ENCODE data around the gene GPR132.

GPR132 gene

GRCh38 chr14:105092171-105093037 lies 27.2 kb upstream of the GPR132 start:
- ChIA-PET CTCF (interaction anchor here (0.8 to 3.1 kb wide), 8 partner anchors 11 to 323 kb away, joined by 3 to 23 read pairs (median 4); no protein-coding TSS in a partner anchor), POLR2A (no interaction called here)
- no peak for DNase-seq (ENCODE audit: low read depth, low spot score)
- peak overlapping the region; percentile 76 for H3K4me3 ChIP-seq (ENCODE audit: low read depth, low read length)
- TF ChIP-seq CTCF (IDR thresholded peaks at IDR 0.05; ENCODE audit: insufficient read depth, low read length, missing control alignments): no peak

- H3K4me3 ChIP-seq (ENCODE audit: low read depth, low read length): peak overlapping the region; percentile 76
- TF ChIP-seq CTCF (IDR thresholded peaks at IDR 0.05; ENCODE audit: insufficient read depth, low read length, missing control alignments): no peak
- ChIA-PET POLR2A (no interaction called here), CTCF (interaction anchor here (0.6 to 5.9 kb wide), 21 partner anchors 10 to 273 kb away, joined by 3 to 49 read pairs (median 4); partner anchors contain the start of gene BTBD6)
- no peak for DNase-seq (ENCODE audit: low read depth, low spot score)
Measured at GRCh38 chr14:105091517-105092170, 26.4 kb upstream of the GPR132 start.

GRCh38 chr14:105091054-105091516 lies 25.9 kb upstream of the GPR132 start:
- H3K4me3 ChIP-seq (ENCODE audit: low read depth, low read length): no peak overlapping the region
- ChIA-PET POLR2A (no interaction called here), CTCF (interaction anchor here (0.6 to 5.9 kb wide), 29 partner anchors 10 to 398 kb away, joined by 3 to 49 read pairs (median 4); partner anchors contain the start of gene BTBD6)
- DNase-seq (ENCODE audit: low read depth, low spot score): no peak
- TF ChIP-seq CTCF (IDR thresholded peaks at IDR 0.05; ENCODE audit: insufficient read depth, low read length, missing control alignments): no peak

- no peak for DNase-seq (ENCODE audit: low read depth, low spot score)
- CTCF ChIA-PET: interaction anchor here (0.6 to 5.9 kb wide), 37 partner anchors 8 to 399 kb away, joined by 3 to 49 read pairs (median 4); partner anchors contain the start of genes BTBD6 and GPR132
- POLR2A ChIA-PET: no interaction called here
Measured at GRCh38 chr14:105090493-105091053, 25.3 kb upstream of the GPR132 start.

GRCh38 chr14:105089746-105090492 lies 24.7 kb upstream of the GPR132 start:
- TF ChIP-seq CTCF (IDR thresholded peaks at IDR 0.05; ENCODE audit: insufficient read depth, low read length, missing control alignments): no peak
- no peak overlapping the region for H3K4me3 ChIP-seq (ENCODE audit: low read depth, low read length)
- ChIA-PET POLR2A (no interaction called here), CTCF (interaction anchor here (0.6 to 5.9 kb wide), 31 partner anchors 8 to 400 kb away, joined by 3 to 49 read pairs (median 4); partner anchors contain the start of genes BTBD6 and GPR132)
- DNase-seq (ENCODE audit: low read depth, low spot score): no peak

More at GRCh38 chr14:105090493-105091053, 25.3 kb upstream of the GPR132 start:
- TF ChIP-seq CTCF (IDR thresholded peaks at IDR 0.05; ENCODE audit: insufficient read depth, low read length, missing control alignments): peak; percentile 98
- H3K4me3 ChIP-seq (ENCODE audit: low read depth, low read length): no peak overlapping the region

All from AG04449 (cell line).